Kidney glomerular epithelial cell (primary cell): ENCODE data around the gene RFFL.
"Not testable (repeated sequence)": the region's sequence is repeated elsewhere in the genome, so short reads cannot be mapped to it uniquely, and the experiment has no call there.

Source experiments
- DNase-seq: peaks from one replicate; lab custom pipeline; 2025; lab: John Stamatoyannopoulos, UW

Gene RFFL

GRCh38 chr17:35063514-35064223, at the start of gene RFFL:
TSS of gene RFFL (minus strand) at chr17:35063707. CDS start at chr17:35026553, 37,154 bp downstream.
- peak; percentile 98 for DNase-seq

- not testable (repeated sequence) for DNase-seq
These were observed 47.3 kb upstream of the RFFL start for GRCh38 chr17:35110791-35111190.

GRCh38 chr17:35104844-35105450, 41.4 kb upstream of the RFFL start:
- DNase-seq = no peak

GRCh38 chr17:35103271-35103670, 39.8 kb upstream of the RFFL start:
- DNase-seq = no peak

GRCh38 chr17:35101725-35102124, 38.2 kb upstream of the RFFL start:
- no peak for DNase-seq

- no peak for DNase-seq
These were observed 37.5 kb upstream of the RFFL start for GRCh38 chr17:35101036-35101435.

GRCh38 chr17:35099908-35100307, 36.4 kb upstream of the RFFL start:
- no peak for DNase-seq

GRCh38 chr17:35097776-35098175, 34.3 kb upstream of the RFFL start:
- DNase-seq = no peak

- no peak for DNase-seq
These were observed 32.2 kb upstream of the RFFL start for GRCh38 chr17:35095741-35096140.

GRCh38 chr17:35094902-35095301, 31.4 kb upstream of the RFFL start:
- peak; percentile 39 for DNase-seq

GRCh38 chr17:35090707-35091106, 27.2 kb upstream of the RFFL start:
- not testable (repeated sequence) for DNase-seq

GRCh38 chr17:35089586-35090296, 26.2 kb upstream of the RFFL start:
- DNase-seq = peak; percentile 74

GRCh38 chr17:35088881-35089585, 25.5 kb upstream of the RFFL start:
- DNase-seq = peak; percentile 63

GRCh38 chr17:35088356-35088880, 24.9 kb upstream of the RFFL start:
- peak; percentile 63 for DNase-seq

- peak; percentile 63 for DNase-seq
These were observed 24.3 kb upstream of the RFFL start for GRCh38 chr17:35087731-35088355.

- no peak for DNase-seq
These were observed 23.5 kb upstream of the RFFL start for GRCh38 chr17:35086931-35087573.

- no peak for DNase-seq
These were observed 22.7 kb upstream of the RFFL start for GRCh38 chr17:35086164-35086563.

- peak; percentile 86 for DNase-seq
These were observed 21.5 kb upstream of the RFFL start for GRCh38 chr17:35084987-35085386.

- DNase-seq = no peak
These were observed 19.6 kb upstream of the RFFL start for GRCh38 chr17:35083071-35083470.

- DNase-seq = peak; percentile 75
These were observed 18.7 kb upstream of the RFFL start for GRCh38 chr17:35082073-35082657.

- no peak for DNase-seq
These were observed 18.1 kb upstream of the RFFL start for GRCh38 chr17:35081638-35082037.
